ENCODE results near the gene DTD1.

GRCh38 chr20:18553746-18554145 lies 34.1 kb upstream of the DTD1 start:
- TF ChIP-seq CTCF (IDR thresholded peaks at IDR 0.05) (no peak), POLR2A (IDR thresholded peaks at IDR 0.05) (no peak)
